Measurements from ENCODE around the gene ELAVL2.

Gene ELAVL2

DNA sequence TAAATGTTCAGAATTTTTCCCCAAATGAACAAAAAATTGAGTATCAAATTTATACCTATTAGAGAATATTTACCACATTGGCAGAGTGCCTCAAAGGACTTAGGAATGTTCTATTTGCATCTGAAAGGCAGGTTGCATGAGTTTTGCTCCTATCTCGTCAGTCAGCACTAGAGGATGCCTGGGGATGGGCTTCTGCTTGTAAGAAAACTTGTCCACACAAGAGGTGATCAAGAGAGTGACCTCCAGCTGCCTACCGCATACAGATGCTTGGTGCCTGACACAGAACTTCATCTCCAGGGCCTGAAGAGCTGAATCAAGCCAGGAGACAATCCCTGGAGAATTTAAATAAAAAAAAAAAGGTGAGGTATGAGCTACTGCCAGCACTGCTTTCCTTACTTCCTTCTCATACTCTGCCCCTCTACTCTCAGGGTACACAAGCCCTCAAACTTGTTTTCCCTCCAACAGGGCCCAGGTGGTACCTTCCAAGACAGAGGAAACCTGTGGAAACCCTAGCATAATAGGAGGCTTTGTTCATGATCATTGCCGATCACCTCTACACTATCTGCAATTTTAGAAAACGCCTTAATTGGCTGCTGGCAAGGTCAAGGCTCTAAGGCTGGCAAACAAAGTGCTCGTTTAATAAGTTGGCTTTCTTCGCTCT is 166.6 kb downstream of the ELAVL2 start:
- DNase-seq (ENCODE audit: low read depth) = no peak

DNA sequence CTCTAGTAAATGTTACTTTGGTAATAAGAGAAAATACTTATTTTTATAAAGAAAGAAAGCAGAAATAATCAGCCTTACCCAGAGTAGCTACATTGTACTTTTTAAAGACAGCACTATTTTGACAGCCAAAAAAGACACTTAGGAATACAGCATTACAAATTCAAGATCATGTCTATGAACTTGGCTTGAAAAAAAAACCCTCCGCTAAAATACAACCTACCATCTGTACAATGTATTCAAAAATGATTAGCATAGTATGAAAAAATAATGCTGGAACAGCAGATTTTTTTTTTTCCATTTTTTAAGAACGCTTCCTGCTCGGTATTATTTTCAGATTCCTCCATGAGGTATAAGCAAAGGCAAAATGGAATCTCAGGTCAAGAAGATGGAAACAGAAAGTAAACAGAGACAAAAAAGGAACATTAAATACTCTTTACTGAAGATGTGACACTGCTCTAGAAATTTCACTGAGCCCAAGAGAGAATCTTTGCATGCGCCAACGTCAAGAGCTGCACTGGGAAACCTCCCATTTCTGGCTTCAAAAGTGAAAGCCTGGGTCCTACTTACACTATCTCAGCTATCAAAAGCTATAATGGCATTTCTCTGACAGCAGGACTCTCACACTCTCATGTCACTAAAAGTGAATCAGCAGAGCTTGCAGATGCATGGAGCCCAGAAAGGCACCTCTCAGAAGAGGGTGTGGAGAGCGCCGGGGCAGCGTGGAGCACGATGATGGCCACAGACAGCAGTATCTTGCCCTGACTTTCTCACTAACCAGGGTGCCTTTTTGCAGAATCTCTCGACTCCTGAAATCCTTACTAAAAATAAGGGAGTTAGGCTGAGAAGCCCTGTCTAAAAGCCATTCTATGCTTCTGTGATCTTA is 167.4 kb downstream of the ELAVL2 start:
- DNase-seq (ENCODE audit: low read depth) = no peak

DNA sequence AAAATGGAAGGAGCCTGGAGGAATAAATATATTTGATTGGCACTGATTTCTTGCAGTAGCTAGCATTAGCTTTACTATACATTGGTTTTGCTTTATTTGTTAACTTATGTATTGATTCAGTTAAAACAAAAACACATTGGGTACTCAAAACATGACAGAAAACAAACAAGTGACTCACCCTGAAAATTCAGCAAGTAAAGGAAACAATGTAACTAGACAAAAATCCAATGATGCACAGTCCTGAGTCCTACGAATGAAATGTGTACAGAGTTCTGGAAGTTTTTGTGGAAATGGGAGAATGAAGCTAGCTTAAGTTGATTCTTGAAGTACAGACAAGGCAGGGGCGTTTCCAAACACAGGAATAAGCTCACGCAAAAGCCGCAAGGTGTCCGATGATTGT is 175.0 kb downstream of the ELAVL2 start:
- no peak for DNase-seq (ENCODE audit: low read depth)

DNA sequence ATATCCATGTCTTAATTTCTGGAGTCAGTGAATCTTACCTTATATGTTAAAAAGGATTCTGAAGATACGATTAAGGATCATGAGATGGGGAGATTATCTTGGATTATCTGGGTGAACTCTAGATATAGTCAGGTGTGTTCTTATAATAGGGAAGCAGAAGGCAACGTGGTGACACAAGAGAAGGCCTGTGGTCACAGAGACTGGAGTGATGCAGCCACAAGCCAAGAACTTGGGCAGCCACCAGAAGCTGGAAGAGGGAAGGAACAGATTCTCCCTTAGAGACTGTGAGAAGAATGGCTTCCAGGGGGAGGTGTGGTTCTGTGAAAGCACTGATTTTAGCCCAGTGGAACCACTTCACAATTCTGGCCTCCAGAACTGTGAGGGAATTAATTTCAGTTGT is 177.4 kb downstream of the ELAVL2 start:
- no peak for DNase-seq (ENCODE audit: low read depth)

DNA sequence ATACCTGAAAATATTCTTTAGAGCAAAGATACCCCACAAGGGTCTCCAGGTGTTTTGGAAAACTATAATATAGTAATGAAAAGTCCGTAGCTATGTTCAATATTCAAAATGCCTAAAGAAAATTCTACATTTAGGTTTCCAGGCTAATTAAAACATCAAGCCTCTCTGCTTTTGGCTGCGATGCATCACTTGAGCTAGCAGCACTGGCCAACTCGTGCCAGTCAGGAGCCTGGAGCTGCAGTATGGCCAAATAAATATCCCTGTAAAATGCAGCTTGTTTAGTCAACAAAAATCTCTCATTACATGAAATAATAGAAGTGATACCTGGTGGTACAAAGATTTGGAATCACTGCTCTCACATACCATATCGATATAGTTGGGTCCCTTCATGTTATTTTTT is 181.1 kb downstream of the ELAVL2 start:
- no peak for DNase-seq (ENCODE audit: low read depth)

DNA sequence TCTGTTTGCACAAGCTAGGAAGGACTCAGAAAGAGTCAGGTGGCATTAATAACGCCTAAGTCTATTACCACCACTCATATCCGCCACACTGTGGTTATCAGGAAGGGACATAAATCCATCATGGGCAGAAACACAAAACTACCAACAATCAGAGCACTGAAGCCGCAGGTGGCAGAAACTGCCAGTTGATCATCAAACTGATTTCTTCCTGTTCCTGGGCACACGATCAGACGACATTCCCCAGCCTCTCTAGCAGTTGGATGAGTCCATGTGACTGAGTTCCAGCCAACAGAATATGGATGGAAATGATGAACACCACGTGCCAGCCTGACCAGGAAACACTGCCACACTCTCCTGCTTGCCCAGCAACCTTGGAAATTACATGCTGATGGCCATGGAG is 181.7 kb downstream of the ELAVL2 start:
- no peak for DNase-seq (ENCODE audit: low read depth)

DNA sequence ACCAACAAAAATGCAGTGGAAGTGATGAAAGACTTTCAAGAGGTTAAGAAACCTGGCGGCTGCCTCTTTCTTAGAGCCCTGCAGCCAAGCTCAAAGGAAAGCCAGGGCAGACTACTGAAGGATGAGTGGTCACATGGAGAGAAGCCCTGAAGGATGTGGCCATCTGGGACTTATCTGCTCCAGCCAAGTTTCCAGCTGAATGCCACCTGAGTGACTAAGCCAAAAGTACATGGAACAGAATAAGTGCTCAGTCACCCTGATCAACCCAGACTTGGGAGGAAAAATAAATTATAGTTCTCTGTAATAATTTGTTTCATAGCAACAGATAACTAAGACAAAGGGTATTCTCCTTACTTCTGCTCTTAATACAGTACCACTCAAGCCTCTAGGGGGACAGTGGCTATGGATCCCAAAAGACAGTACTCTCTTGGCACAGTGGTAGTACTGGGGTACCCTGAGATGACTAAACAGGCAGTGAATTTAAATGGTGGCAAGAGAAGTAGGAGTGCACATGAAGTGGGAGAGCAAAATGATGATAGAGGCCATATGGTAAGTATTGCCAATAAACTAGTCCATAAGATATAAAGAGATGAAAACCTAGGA is 182.3 kb downstream of the ELAVL2 start:
- no peak for DNase-seq (ENCODE audit: low read depth)
